HCEC 1CT (cell line): ENCODE data around the gene SMIM41.

Experiments
- DNase-seq: peaks from one replicate; pipeline ENCODE4 v3.0.0-alpha.2; 2017

SMIM41 gene

GRCh38 chr12:52123487-52124186 lies 44.1 kb downstream of the SMIM41 start:
- no peak for DNase-seq

- DNase-seq, result no peak
Measured at GRCh38 chr12:52125476-52125900, 46.0 kb downstream of the SMIM41 start.

GRCh38 chr12:52126050-52126604 lies 46.6 kb downstream of the SMIM41 start:
- no peak for DNase-seq

GRCh38 chr12:52126605-52127578 lies 47.4 kb downstream of the SMIM41 start:
- no peak for DNase-seq

GRCh38 chr12:52127683-52128450 lies 48.4 kb downstream of the SMIM41 start:
- no peak for DNase-seq

GRCh38 chr12:52130711-52131110 lies 51.2 kb downstream of the SMIM41 start:
- DNase-seq, result no peak

GRCh38 chr12:52132754-52133161 lies 53.3 kb downstream of the SMIM41 start:
- DNase-seq, result no peak

GRCh38 chr12:52137746-52138145 lies 58.2 kb downstream of the SMIM41 start:
- no peak for DNase-seq

GRCh38 chr12:52139147-52139546 lies 59.6 kb downstream of the SMIM41 start:
- DNase-seq, result no peak

GRCh38 chr12:52139579-52140062 lies 60.1 kb downstream of the SMIM41 start:
- no peak for DNase-seq

GRCh38 chr12:52141306-52141705 lies 61.8 kb downstream of the SMIM41 start:
- no peak for DNase-seq

GRCh38 chr12:52141875-52142274 lies 62.4 kb downstream of the SMIM41 start:
- DNase-seq, result no peak

- DNase-seq, result no peak
Measured at GRCh38 chr12:52142431-52142830, 62.9 kb downstream of the SMIM41 start.

GRCh38 chr12:52144512-52145227 lies 65.2 kb downstream of the SMIM41 start:
- no peak for DNase-seq

GRCh38 chr12:52145228-52146088 lies 66.0 kb downstream of the SMIM41 start:
- no peak for DNase-seq

GRCh38 chr12:52146089-52146821 lies 66.8 kb downstream of the SMIM41 start:
- DNase-seq, result no peak

GRCh38 chr12:52146822-52147366 lies 67.4 kb downstream of the SMIM41 start:
- DNase-seq, result no peak

- DNase-seq, result peak; percentile 99
Measured at GRCh38 chr12:52147367-52147963, 68.0 kb downstream of the SMIM41 start.

- DNase-seq, result no peak
Measured at GRCh38 chr12:52147964-52148463, 68.5 kb downstream of the SMIM41 start.
